DND-41 (cell line): Measurements from ENCODE around the gene CALN1.

Experiments
- ATAC-seq: fragments of 200-7000 bp; cut with Tn5 transposase; 3 replicates; pipeline ENCODE4 v1.9.1; 2021; ENCODE audit warnings: low read depth; ENCODE audit not compliant: insufficient read depth
- DNase-seq: peaks from one replicate; pipeline ENCODE4 v3.0.0-alpha.2; 2020
- H2AFZ ChIP-seq: 2 replicates; pipeline ENCODE4 v1.6.0; 2012; ENCODE audit warnings: low read depth, low read length
- H3K27ac ChIP-seq: 2 replicates; pipeline ENCODE4 v1.5.1; 2012; ENCODE audit warnings: low read length, inconsistent platforms
- H3K27me3 ChIP-seq: fragments of 200-600 bp; sonication (generic); 2 replicates; pipeline ENCODE4 v1.6.0; 2012; ENCODE audit warnings: low read length, mild to moderate bottlenecking, inconsistent platforms; ENCODE audit not compliant: insufficient read depth, poor library complexity
- H3K36me3 ChIP-seq: 2 replicates; pipeline ENCODE4 v1.5.1; 2012; ENCODE audit warnings: low read length, inconsistent platforms; ENCODE audit not compliant: insufficient read depth
- H3K4me1 ChIP-seq: 2 replicates; pipeline ENCODE4 v1.5.1; 2012; ENCODE audit warnings: mild to moderate bottlenecking, low read length; ENCODE audit not compliant: insufficient read depth
- H3K4me2 ChIP-seq: 2 replicates; pipeline ENCODE4 v1.6.0; 2012; ENCODE audit warnings: mild to moderate bottlenecking, moderate library complexity, low read length, inconsistent platforms; ENCODE audit not compliant: insufficient read depth
- H3K4me3 ChIP-seq, 2 experiments: fragments of 200-600 bp in 1 of 2; shearing (Covaris generic) in 1 of 2; 2 replicates each; pipeline ENCODE4 v1.5.1; 2012 to 2016; ENCODE audit warnings: inconsistent platforms in 2 of 2, low read length in 2 of 2, mild to moderate bottlenecking in 2 of 2, low read depth in 1 of 2, moderate library complexity in 1 of 2
- H3K79me2 ChIP-seq: 2 replicates; pipeline ENCODE4 v1.6.0; 2012; ENCODE audit warnings: low read length, inconsistent platforms; ENCODE audit not compliant: insufficient read depth
- H3K9ac ChIP-seq: 2 replicates; pipeline ENCODE4 v1.6.0; 2012; ENCODE audit warnings: low read depth, mild to moderate bottlenecking, inconsistent platforms, low read length, moderate library complexity
- H3K9me3 ChIP-seq: 2 replicates; pipeline ENCODE4 v1.5.1; 2012; ENCODE audit warnings: low read length, moderate library complexity, mild to moderate bottlenecking, inconsistent platforms; ENCODE audit not compliant: insufficient read depth, severe bottlenecking
- H4K20me1 ChIP-seq: 2 replicates; pipeline ENCODE4 v1.6.0; 2012; ENCODE audit warnings: low read length; ENCODE audit not compliant: insufficient read depth
- EZH2 ChIP-seq: IDR thresholded peaks from 3 replicates; pipeline ENCODE4 v1.6.1; 2012; ENCODE audit warnings: borderline replicate concordance, low read depth, mild to moderate bottlenecking, moderate library complexity, low read length, inconsistent platforms; ENCODE audit not compliant: severe bottlenecking
- TF ChIP-seq, protein P1 (sequence below): IDR thresholded peaks from 2 replicates; pipeline ENCODE4 v1.5.1; 2012; ENCODE audit warnings: borderline replicate concordance, low read length, moderate library complexity, mild to moderate bottlenecking; ENCODE audit not compliant: poor library complexity, severe bottlenecking; ENCODE audit errors: extremely low read depth

The CALN1 gene

DNA sequence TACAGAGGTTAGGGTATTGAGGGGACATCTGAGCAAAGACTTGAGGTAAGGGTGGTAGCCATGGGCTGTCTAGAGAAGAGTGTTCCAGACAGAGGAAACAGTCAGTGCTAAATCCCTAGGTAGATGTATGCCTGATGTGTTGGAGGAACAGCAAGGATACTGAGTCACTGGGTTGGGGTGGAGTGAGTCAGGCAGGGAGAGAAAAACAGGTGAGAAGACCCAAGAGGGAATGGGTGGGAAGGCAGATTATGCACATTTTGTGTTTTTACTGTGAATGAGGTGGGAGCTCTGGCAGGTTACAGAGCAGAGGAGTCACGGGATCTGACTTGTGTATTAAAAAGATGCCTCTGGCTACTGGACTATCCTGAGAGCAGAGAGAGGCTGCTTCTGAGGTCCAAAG lies 285.0 kb downstream of the CALN1 start:
- Histone ChIP-seq H3K4me3 (no peak overlapping the region), H3K79me2 (no peaks in the 10 kb centered on the region), H3K36me3 (no peaks in the 10 kb centered on the region), H3K27me3 (no peaks in the 10 kb centered on the region), H2AFZ (no peak overlapping the region), H3K9me3 (peaks cover 12% of the 10 kb centered on the region), H3K9ac (no peak overlapping the region), H3K27ac (no peak overlapping the region), H3K4me2 (no peak overlapping the region), H4K20me1 (no peaks in the 10 kb centered on the region), H3K4me1 (no peaks in the 10 kb centered on the region)
- DNase-seq (no peak), ATAC-seq (no peak)
- no peak for TF ChIP-seq EZH2
- TF ChIP-seq, protein P1, sequence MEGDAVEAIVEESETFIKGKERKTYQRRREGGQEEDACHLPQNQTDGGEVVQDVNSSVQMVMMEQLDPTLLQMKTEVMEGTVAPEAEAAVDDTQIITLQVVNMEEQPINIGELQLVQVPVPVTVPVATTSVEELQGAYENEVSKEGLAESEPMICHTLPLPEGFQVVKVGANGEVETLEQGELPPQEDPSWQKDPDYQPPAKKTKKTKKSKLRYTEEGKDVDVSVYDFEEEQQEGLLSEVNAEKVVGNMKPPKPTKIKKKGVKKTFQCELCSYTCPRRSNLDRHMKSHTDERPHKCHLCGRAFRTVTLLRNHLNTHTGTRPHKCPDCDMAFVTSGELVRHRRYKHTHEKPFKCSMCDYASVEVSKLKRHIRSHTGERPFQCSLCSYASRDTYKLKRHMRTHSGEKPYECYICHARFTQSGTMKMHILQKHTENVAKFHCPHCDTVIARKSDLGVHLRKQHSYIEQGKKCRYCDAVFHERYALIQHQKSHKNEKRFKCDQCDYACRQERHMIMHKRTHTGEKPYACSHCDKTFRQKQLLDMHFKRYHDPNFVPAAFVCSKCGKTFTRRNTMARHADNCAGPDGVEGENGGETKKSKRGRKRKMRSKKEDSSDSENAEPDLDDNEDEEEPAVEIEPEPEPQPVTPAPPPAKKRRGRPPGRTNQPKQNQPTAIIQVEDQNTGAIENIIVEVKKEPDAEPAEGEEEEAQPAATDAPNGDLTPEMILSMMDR = no peak

DNA sequence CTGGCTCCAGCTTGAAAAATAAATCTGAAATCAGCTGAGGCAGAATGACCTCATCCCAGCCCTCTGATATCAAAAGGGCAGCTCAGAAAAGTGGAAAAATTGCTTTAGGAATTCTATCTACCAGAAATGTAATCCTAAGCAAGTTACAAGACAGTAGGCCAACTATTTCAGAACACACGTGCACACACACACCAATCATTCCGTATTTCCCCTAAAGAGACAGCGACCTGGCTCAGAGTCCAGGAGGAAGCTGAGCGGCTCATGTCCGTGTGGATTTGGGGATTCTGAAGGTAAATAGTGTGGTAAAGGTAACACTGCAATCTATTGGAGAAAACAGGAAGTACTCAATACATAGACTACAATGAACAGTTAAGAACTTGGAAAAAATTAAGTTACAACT lies 288.2 kb downstream of the CALN1 start:
- no peaks in the 10 kb centered on the region for H3K36me3 ChIP-seq
- TF ChIP-seq, protein P1 = no peak
- TF ChIP-seq EZH2 = no peak
- ATAC-seq = no peak

GRCh38 chr7:72118366-72118765 lies 293.8 kb downstream of the CALN1 start:
- no peak overlapping the region for H3K27ac ChIP-seq
- no peaks in the 10 kb centered on the region for H4K20me1 ChIP-seq
- no peaks in the 10 kb centered on the region for H3K36me3 ChIP-seq
- ATAC-seq = no peak
- H3K9ac ChIP-seq = no peak overlapping the region
- no peak overlapping the region for H2AFZ ChIP-seq
- no peak overlapping the region for H3K4me3 ChIP-seq
- peaks cover 11% of the 10 kb centered on the region for H3K9me3 ChIP-seq
- H3K4me1 ChIP-seq = no peaks in the 10 kb centered on the region
- H3K27me3 ChIP-seq = no peaks in the 10 kb centered on the region
- H3K79me2 ChIP-seq = no peaks in the 10 kb centered on the region
- DNase-seq = no peak
- H3K4me2 ChIP-seq = no peak overlapping the region
- no peak for TF ChIP-seq EZH2
- TF ChIP-seq, protein P1 = no peak

More for the DNA sequence above, 288.2 kb downstream of the CALN1 start:
- DNase-seq = no peak
- Histone ChIP-seq H3K27ac (no peak overlapping the region), H3K9me3 (peaks cover 8% of the 10 kb centered on the region), H3K4me3 (no peak overlapping the region), H3K4me2 (no peak overlapping the region), H3K27me3 (no peaks in the 10 kb centered on the region), H3K4me1 (no peaks in the 10 kb centered on the region), H3K79me2 (no peaks in the 10 kb centered on the region), H2AFZ (no peak overlapping the region), H4K20me1 (no peaks in the 10 kb centered on the region), H3K9ac (no peak overlapping the region)

DNA sequence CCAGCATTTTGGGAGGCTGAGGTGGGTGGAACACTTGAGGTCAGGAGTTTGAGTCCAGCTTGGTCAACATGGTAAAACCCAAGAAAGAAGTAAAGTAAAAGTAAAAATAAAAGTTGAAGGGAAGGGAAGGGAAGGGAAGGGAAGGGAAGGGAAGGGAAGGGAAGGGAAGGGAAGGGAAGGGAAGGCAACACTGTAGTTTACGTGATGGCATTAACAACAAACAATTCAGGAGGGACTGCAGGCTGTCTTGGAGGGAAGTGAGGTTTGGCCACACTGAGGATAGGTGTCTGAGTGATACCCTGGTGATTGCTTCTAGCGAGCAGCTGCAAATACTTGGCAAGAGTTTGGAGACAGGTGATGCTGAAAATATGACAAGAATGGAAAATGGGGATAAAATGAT lies 298.0 kb downstream of the CALN1 start:
- Histone ChIP-seq H2AFZ (no peak overlapping the region; the same call in 1 of the 2 replicates), H3K27ac (no peak overlapping the region), H3K9me3 (peaks cover 5% of the 10 kb centered on the region), H3K4me2 (no peak overlapping the region), H3K79me2 (no peaks in the 10 kb centered on the region), H3K9ac (no peak overlapping the region), H3K4me3 (no peak overlapping the region), H3K36me3 (no peaks in the 10 kb centered on the region), H3K4me1 (no peaks in the 10 kb centered on the region), H3K27me3 (no peaks in the 10 kb centered on the region), H4K20me1 (no peaks in the 10 kb centered on the region)
- DNase-seq = no peak
- no peak for ATAC-seq
- TF ChIP-seq, protein P1 = no peak
- TF ChIP-seq EZH2 = no peak
